ENCODE results near the gene HSD17B8.

- TF ChIP-seq ZBTB33 (IDR thresholded peaks at IDR 0.05; ENCODE audit: extremely low read depth, insufficient replicate concordance, low read length) = no peak
- no peak for TF ChIP-seq CTCF (IDR thresholded peaks at IDR 0.05 in 2 of 3, conservative IDR thresholded peaks at IDR 0.05 in 1 of 3; ENCODE audit: borderline replicate concordance in 1 of 3, insufficient read depth in 1 of 3, low read depth in 2 of 3, low read length in 2 of 3)
- no peak for TF ChIP-seq YY1 (IDR thresholded peaks at IDR 0.05; ENCODE audit: extremely low read depth, insufficient replicate concordance, low read depth, low read length)
- TF ChIP-seq EZH2 (IDR thresholded peaks at IDR 0.05) = no peak
- no peak for TF ChIP-seq MAX (IDR thresholded peaks at IDR 0.05)
- no peak for TF ChIP-seq POLR2A (IDR thresholded peaks at IDR 0.05; ENCODE audit: borderline replicate concordance, extremely low read depth, insufficient read depth, insufficient read length)
- no peak for TF ChIP-seq SP1 (IDR thresholded peaks at IDR 0.05; ENCODE audit: low read depth)
- TF ChIP-seq POLR2AphosphoS5 (IDR thresholded peaks at IDR 0.05; ENCODE audit: low read depth, low read length) = no peak
- TF ChIP-seq REST (IDR thresholded peaks at IDR 0.05; ENCODE audit: low read depth) = no peak
- TF ChIP-seq CEBPB (IDR thresholded peaks at IDR 0.05; ENCODE audit: low read depth) = no peak
Measured at GRCh38 chr6:33177552-33178446, 26.7 kb upstream of the HSD17B8 start.

Data from HCT116 (cell line).